ENCODE data around the gene SLC19A1. TPM values are rescaled to one million over a fixed set of nuclear protein-coding genes. Genes with fewer than 3 reads are reported as not detected.

The SLC19A1 gene
- total and polyA plus RNA-seq, 3 experiments from 2014 or later, result 7.0 to 66.8 (median 55.7) TPM

GRCh38 chr21:45519182-45519581, 23.1 kb downstream of the SLC19A1 start:
- DNase-seq, result no peak
- peaks cover 18 to 34% (median 26%) of the 10 kb centered on the region in 5 donors for H3K9me3 Mint-ChIP-seq
- peaks cover 23 to 50% (median 41%) of the 10 kb centered on the region in 3 donors for H3K36me3 Mint-ChIP-seq
- H3K9me3 ChIP-seq (ENCODE audit: low read length), result peaks cover 10% of the 10 kb centered on the region
- no peak overlapping the region for H3K27ac ChIP-seq (ENCODE audit: low read depth, low read length)
- no peaks in the 10 kb centered on the region for H3K4me1 ChIP-seq (ENCODE audit: insufficient read depth, low read length)
- H3K36me3 ChIP-seq (ENCODE audit: insufficient read depth, low read length), result no peaks in the 10 kb centered on the region
- ChIA-PET CTCF (no interaction called here), POLR2A (no interaction called here)
- H3K4me3 Mint-ChIP-seq, result no peak overlapping the region
- no peak overlapping the region for H3K4me3 ChIP-seq (ENCODE audit: low read length)
- H3K27ac Mint-ChIP-seq, result no peak overlapping the region
- H3K4me1 Mint-ChIP-seq, result peaks cover 6 to 10% (median 10%) of the 10 kb centered on the region in 3 donors
- no peaks in the 10 kb centered on the region for H3K27me3 ChIP-seq (ENCODE audit: insufficient read depth, low read length, poor library complexity, severe bottlenecking)
- no peaks in the 10 kb centered on the region for H3K27me3 Mint-ChIP-seq

GRCh38 chr21:45518742-45519141, 23.5 kb downstream of the SLC19A1 start:
- H3K27ac Mint-ChIP-seq, result no peak overlapping the region
- H3K36me3 ChIP-seq (ENCODE audit: insufficient read depth, low read length), result no peaks in the 10 kb centered on the region
- POLR2A ChIA-PET, result no interaction called here

DNA sequence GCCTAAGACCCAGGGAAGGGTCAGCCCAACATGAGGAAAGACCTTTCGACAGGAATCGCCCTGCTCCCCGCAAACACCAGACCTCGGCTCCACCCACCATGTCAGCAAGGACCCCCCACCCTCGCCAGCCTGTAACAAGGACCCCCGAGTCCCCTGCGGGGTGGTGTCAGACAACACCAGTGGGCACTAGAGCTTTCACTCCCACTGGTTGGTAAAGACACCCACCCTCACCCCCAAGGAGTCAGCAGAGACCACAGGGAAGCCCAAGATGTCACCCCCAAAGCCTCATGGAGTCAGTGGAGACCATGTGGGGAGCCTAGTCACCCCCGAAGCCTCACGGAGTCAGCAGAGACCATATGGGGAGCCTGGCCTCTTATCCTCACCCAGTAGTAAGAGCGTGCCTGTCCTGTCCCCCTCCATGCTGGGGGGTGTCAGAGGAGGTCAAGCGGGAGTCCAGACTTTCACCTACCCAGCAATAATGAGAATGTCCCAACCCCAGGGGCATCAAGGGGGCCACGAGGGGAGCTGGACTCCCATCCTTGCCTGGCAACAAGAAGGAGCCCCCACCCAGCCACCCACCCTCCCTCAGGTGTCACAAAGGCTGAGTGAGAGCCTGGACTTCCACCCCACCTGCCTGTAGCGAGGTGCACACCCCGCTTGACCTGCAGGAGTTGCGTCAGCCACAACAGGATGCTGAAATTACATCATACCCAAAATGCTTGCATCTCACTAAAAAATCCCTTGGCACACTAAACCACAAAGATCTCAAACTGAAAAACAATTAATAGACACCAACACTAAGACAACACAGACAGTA, 24.8 kb downstream of the SLC19A1 start:
- ChIA-PET CTCF (no interaction called here), POLR2A (no interaction called here)
- Histone ChIP-seq H3K27ac (ENCODE audit: low read depth, low read length) (no peak overlapping the region), H3K27me3 (ENCODE audit: insufficient read depth, low read length, poor library complexity, severe bottlenecking) (no peaks in the 10 kb centered on the region), H3K4me1 (ENCODE audit: insufficient read depth, low read length) (no peaks in the 10 kb centered on the region), H3K4me3 (ENCODE audit: low read length) (no peak overlapping the region), H3K36me3 (ENCODE audit: insufficient read depth, low read length) (no peaks in the 10 kb centered on the region), H3K9me3 (ENCODE audit: low read length) (peaks cover 10% of the 10 kb centered on the region)
- peak in 1 of 5 donors; percentile 30 for DNase-seq
- Mint-ChIP-seq H3K4me3 (no peak overlapping the region), H3K4me1 (peaks cover 6 to 13% (median 10%) of the 10 kb centered on the region in 3 donors), H3K27ac (peak overlapping the region in 1 of 8 donors; percentile 66), H3K9me3 (peaks cover 18 to 34% (median 26%) of the 10 kb centered on the region in 5 donors), H3K36me3 (peaks cover 23 to 50% (median 41%) of the 10 kb centered on the region in 3 donors), H3K27me3 (no peaks in the 10 kb centered on the region)

More at GRCh38 chr21:45518742-45519141, 23.5 kb downstream of the SLC19A1 start:
- CTCF ChIA-PET, result no interaction called here
- no peaks in the 10 kb centered on the region for H3K27me3 ChIP-seq (ENCODE audit: insufficient read depth, low read length, poor library complexity, severe bottlenecking)
- no peak for DNase-seq
- H3K9me3 ChIP-seq (ENCODE audit: low read length), result peaks cover 10% of the 10 kb centered on the region
- no peak overlapping the region for H3K27ac ChIP-seq (ENCODE audit: low read depth, low read length)
- H3K9me3 Mint-ChIP-seq, result peaks cover 18 to 34% (median 26%) of the 10 kb centered on the region in 5 donors
- H3K4me3 ChIP-seq (ENCODE audit: low read length), result no peak overlapping the region
- no peak overlapping the region for H3K4me3 Mint-ChIP-seq
- peaks cover 23 to 51% (median 41%) of the 10 kb centered on the region in 3 donors for H3K36me3 Mint-ChIP-seq
- no peaks in the 10 kb centered on the region for H3K27me3 Mint-ChIP-seq
- H3K4me1 ChIP-seq (ENCODE audit: insufficient read depth, low read length), result no peaks in the 10 kb centered on the region
- H3K4me1 Mint-ChIP-seq, result peaks cover 6 to 12% (median 10%) of the 10 kb centered on the region in 3 donors

- POLR2A ChIA-PET, result no interaction called here
- H3K27ac Mint-ChIP-seq, result peak overlapping the region in 1 of 8 donors; percentile 88
These were observed 25.5 kb downstream of the SLC19A1 start for GRCh38 chr21:45516671-45517151.

DNA sequence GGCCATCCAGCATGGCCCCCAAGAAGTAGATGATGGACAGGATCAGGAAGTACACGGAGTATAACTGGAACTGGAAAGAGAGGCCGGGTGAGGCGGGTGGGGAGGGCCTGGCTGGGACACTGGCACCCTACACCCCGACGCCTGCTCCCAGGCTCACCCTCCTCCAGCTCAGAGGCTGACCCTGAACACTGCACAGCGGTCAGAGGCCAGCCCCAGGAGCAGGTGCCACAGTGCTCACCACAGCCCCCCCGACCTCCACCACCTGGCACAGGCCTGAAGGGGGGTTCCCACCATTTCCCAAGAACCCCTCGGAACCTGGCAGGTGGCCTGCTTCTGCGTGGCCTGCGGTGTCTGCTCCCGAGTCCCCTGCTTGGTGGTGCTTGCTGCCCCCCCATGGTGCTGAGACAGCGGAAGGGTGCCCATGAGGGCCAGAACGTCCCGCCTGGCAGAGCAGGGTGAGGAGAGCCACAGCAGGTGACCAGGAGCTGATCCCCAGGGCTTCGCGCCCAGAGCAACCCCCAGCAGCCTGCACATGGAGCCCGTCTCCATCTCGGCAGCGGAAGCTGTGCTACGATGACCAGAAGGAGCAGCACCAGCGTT, 26.1 kb downstream of the SLC19A1 start:
- peaks cover 19 to 37% (median 32%) of the 10 kb centered on the region in 3 donors for H3K36me3 Mint-ChIP-seq
- H3K4me3 ChIP-seq (ENCODE audit: low read length), result no peak overlapping the region
- POLR2A ChIA-PET, result no interaction called here

More at GRCh38 chr21:45516671-45517151, 25.5 kb downstream of the SLC19A1 start:
- no peak overlapping the region for H3K4me3 ChIP-seq (ENCODE audit: low read length)
- H3K27ac ChIP-seq (ENCODE audit: low read depth, low read length), result no peak overlapping the region
- Mint-ChIP-seq H3K9me3 (peaks cover 18 to 34% (median 26%) of the 10 kb centered on the region in 5 donors), H3K36me3 (peaks cover 23 to 43% (median 38%) of the 10 kb centered on the region in 3 donors), H3K27me3 (no peaks in the 10 kb centered on the region), H3K4me3 (no peak overlapping the region), H3K4me1 (peaks cover 6 to 13% (median 10%) of the 10 kb centered on the region in 3 donors)
- peaks cover 10% of the 10 kb centered on the region for H3K9me3 ChIP-seq (ENCODE audit: low read length)
- DNase-seq, result peak in 1 of 5 donors; percentile 22
- no peaks in the 10 kb centered on the region for H3K36me3 ChIP-seq (ENCODE audit: insufficient read depth, low read length)
- no peaks in the 10 kb centered on the region for H3K4me1 ChIP-seq (ENCODE audit: insufficient read depth, low read length)
- H3K27me3 ChIP-seq (ENCODE audit: insufficient read depth, low read length, poor library complexity, severe bottlenecking), result no peaks in the 10 kb centered on the region
- CTCF ChIA-PET, result no interaction called here

DNA sequence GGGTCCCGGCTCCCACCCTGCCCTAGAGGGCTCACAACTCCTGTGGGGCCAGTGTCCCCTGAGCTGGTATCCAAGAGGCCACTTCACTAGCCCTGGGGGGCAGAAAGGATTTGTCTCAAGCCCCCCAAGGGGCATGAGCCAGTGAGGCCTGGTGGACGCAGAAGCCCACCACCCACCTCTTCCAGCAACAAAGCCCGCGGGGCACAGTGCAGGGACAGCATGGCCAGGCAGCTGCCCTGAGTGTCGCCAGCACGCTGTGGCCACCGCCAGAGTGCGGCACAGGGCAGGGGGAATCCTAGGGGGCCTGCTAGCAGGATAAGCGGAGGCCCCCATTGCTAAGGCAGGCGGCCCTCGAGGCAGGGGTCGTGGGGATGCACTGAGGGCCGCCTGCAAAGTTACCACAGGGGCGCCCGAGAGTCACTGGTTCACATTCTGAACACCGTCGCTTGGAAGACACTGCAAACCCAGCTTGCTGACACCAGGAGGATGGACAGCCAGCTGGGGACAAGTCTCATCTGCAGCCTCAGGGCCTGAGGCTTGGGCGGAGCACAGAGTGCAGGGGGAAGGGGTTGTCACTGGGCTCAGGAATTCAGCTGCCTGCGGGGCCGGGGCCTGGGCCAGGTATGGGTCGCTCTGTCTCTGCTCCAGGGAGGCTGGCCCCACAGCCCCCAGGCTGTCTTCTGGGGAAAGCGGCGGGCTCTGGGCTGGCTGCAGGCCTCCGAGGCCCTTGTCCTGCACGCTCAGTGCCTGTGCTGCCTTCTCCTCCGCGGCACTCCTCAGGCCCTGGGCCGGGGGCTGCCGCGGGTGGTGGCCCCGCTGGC, 26.8 kb downstream of the SLC19A1 start:
- ChIA-PET POLR2A (no interaction called here), CTCF (no interaction called here)
- Mint-ChIP-seq H3K27me3 (no peaks in the 10 kb centered on the region), H3K27ac (no peak overlapping the region), H3K4me3 (no peak overlapping the region), H3K9me3 (peaks cover 18 to 27% (median 26%) of the 10 kb centered on the region in 5 donors), H3K4me1 (peaks cover 6 to 13% (median 10%) of the 10 kb centered on the region in 3 donors), H3K36me3 (peaks cover 13 to 32% (median 28%) of the 10 kb centered on the region in 3 donors)
- H3K27ac ChIP-seq (ENCODE audit: low read depth, low read length), result no peak overlapping the region
- H3K36me3 ChIP-seq (ENCODE audit: insufficient read depth, low read length), result no peaks in the 10 kb centered on the region
- H3K4me3 ChIP-seq (ENCODE audit: low read length), result no peak overlapping the region
- no peak for DNase-seq
- H3K4me1 ChIP-seq (ENCODE audit: insufficient read depth, low read length), result no peaks in the 10 kb centered on the region
- peaks cover 10% of the 10 kb centered on the region for H3K9me3 ChIP-seq (ENCODE audit: low read length)
- no peaks in the 10 kb centered on the region for H3K27me3 ChIP-seq (ENCODE audit: insufficient read depth, low read length, poor library complexity, severe bottlenecking)

More for the DNA sequence above, 26.1 kb downstream of the SLC19A1 start:
- no peak for DNase-seq
- Histone ChIP-seq H3K27me3 (ENCODE audit: insufficient read depth, low read length, poor library complexity, severe bottlenecking) (no peaks in the 10 kb centered on the region), H3K36me3 (ENCODE audit: insufficient read depth, low read length) (no peaks in the 10 kb centered on the region), H3K4me1 (ENCODE audit: insufficient read depth, low read length) (no peaks in the 10 kb centered on the region), H3K9me3 (ENCODE audit: low read length) (peaks cover 10% of the 10 kb centered on the region), H3K27ac (ENCODE audit: low read depth, low read length) (no peak overlapping the region)
- Mint-ChIP-seq H3K4me1 (peaks cover 6 to 13% (median 10%) of the 10 kb centered on the region in 3 donors), H3K4me3 (no peak overlapping the region), H3K9me3 (peaks cover 18 to 33% (median 26%) of the 10 kb centered on the region in 5 donors), H3K27ac (peak overlapping the region in 1 of 8 donors; percentile 88), H3K27me3 (no peaks in the 10 kb centered on the region)
- CTCF ChIA-PET, result no interaction called here

DNA sequence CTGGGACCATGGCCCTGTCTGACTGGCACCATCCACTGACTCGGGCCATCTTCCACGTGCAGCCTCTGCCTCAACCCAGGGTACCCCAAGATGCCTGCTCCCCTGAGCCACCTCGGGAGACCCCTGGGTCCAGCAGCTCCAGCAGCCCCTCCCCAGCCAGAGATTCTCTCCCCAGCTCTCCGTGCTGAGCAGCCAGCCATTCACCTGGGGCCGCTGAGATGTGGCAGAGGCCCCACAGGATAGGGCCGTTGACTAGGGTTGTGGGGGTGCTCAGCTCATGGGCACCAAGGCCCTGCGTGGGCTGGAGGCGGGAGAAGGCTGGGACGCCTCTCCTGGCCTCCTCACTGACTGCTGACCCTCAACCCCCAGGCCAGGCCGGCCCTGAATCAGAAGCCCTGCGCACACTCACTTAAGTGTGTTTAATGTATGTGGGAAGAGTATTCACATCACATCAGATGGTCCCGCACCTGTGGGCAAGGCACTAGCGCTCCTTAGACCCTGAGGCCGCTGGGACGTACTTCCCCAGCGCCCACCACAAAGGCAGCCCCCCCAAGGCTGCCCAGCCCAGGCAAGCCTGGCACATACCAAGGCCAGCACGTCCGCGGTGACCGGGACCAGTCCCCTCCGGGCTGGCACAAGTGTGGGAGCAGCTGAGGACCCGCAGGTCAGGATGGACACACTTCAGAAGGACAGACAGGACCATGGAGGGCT, 27.8 kb downstream of the SLC19A1 start:
- H3K4me1 Mint-ChIP-seq, result peaks cover 6 to 13% (median 10%) of the 10 kb centered on the region in 3 donors
- Histone ChIP-seq H3K4me3 (ENCODE audit: low read length) (no peak overlapping the region), H3K9me3 (ENCODE audit: low read length) (peaks cover 8% of the 10 kb centered on the region), H3K27me3 (ENCODE audit: insufficient read depth, low read length, poor library complexity, severe bottlenecking) (no peaks in the 10 kb centered on the region), H3K36me3 (ENCODE audit: insufficient read depth, low read length) (no peaks in the 10 kb centered on the region), H3K4me1 (ENCODE audit: insufficient read depth, low read length) (no peaks in the 10 kb centered on the region), H3K27ac (ENCODE audit: low read depth, low read length) (no peak overlapping the region)
- peaks cover 7 to 22% (median 18%) of the 10 kb centered on the region in 3 donors for H3K36me3 Mint-ChIP-seq
- H3K9me3 Mint-ChIP-seq, result peaks cover 11 to 18% (median 17%) of the 10 kb centered on the region in 5 donors
- DNase-seq, result peak in 1 of 5 donors; percentile 32
- no peak overlapping the region for H3K27ac Mint-ChIP-seq
- CTCF ChIA-PET, result no interaction called here
- POLR2A ChIA-PET, result no interaction called here
- H3K4me3 Mint-ChIP-seq, result no peak overlapping the region
- H3K27me3 Mint-ChIP-seq, result no peaks in the 10 kb centered on the region

Data from CD8-positive, alpha-beta memory T cell (primary cell).